Measurements from ENCODE around the gene DCBLD2. TPM values are rescaled to one million over a fixed set of nuclear protein-coding genes. Genes with fewer than 3 reads are reported as not detected.

The DCBLD2 gene
- polyA plus RNA-seq, 1 of the 3 experiments (the other 2 are of a cell fraction): 159 TPM

GRCh38 chr3:98759629-98760028 is 141.9 kb downstream of the DCBLD2 start:
- no peak overlapping the region for H2AFZ ChIP-seq (ENCODE audit: low read depth)
- DNase-seq: no peak
- no peaks in the 10 kb centered on the region for H3K27me3 ChIP-seq (ENCODE audit: insufficient read depth)
- H3K9ac ChIP-seq: no peak overlapping the region
- no peaks in the 10 kb centered on the region for H3F3A ChIP-seq (replicated peaks; ENCODE audit: insufficient read depth)
- no peak overlapping the region for H3K27ac ChIP-seq (ENCODE audit: low read depth in 2 of 2, low read length in 1 of 2)
- no peaks in the 10 kb centered on the region for H4K20me1 ChIP-seq (ENCODE audit: insufficient read depth)
- peaks cover 0 to 11% of the 10 kb centered on the region in 2 experiments for H3K36me3 ChIP-seq (replicated peaks in 1 of 2; ENCODE audit: control insufficient read depth in 1 of 2, insufficient read depth in 2 of 2, low read length in 1 of 2)
- peaks cover 19 to 35% of the 10 kb centered on the region in 2 experiments for H3K4me1 ChIP-seq (ENCODE audit: control insufficient read depth in 1 of 2, insufficient read depth in 2 of 2, low read depth in 1 of 2, low read length in 1 of 2)
- TF ChIP-seq GATA2 (CRISPR knock-in tag; IDR thresholded peaks at IDR 0.05) (no peak), SIN3A (IDR thresholded peaks at IDR 0.05; ENCODE audit: borderline replicate concordance, low read depth, low read length) (no peak), JUND (IDR thresholded peaks at IDR 0.05) (no peak)
- ChIA-PET CTCF (interaction anchor here (1.1 to 1.5 kb wide), 3 partner anchors 11 to 157 kb away, joined by 3 to 5 read pairs (median 4); no protein-coding TSS in a partner anchor), POLR2A (no interaction called here)
- H3K9me2 ChIP-seq: no peaks in the 10 kb centered on the region
- WGBS (ENCODE audit: low lambda C conversion rate): 89% methylated on average over 2 of the region's 2 CpGs
- H3K9me3 ChIP-seq: no peaks in the 10 kb centered on the region
- H3K4me3 ChIP-seq (ENCODE audit: low read depth in 2 of 2, low read length in 1 of 2): no peak overlapping the region
- H3K4me2 ChIP-seq: no peak overlapping the region
- peaks cover 66% of the 10 kb centered on the region for H3K79me2 ChIP-seq (ENCODE audit: insufficient read depth)

- DNase-seq: no peak
- POLR2A ChIA-PET: interaction anchor here (0.5 kb wide), 1 partner anchor 15 kb away, joined by 3 read pairs; no protein-coding TSS in a partner anchor
- Histone ChIP-seq H3K4me3 (ENCODE audit: low read depth in 2 of 2, low read length in 1 of 2) (no peak overlapping the region), H3K79me2 (ENCODE audit: insufficient read depth) (peaks cover 64% of the 10 kb centered on the region), H3K36me3 (replicated peaks in 1 of 2; ENCODE audit: control insufficient read depth in 1 of 2, insufficient read depth in 2 of 2, low read length in 1 of 2) (peaks cover 3 to 11% of the 10 kb centered on the region in 2 experiments), H3K9me3 (no peaks in the 10 kb centered on the region), H3K4me1 (ENCODE audit: control insufficient read depth in 1 of 2, insufficient read depth in 2 of 2, low read depth in 1 of 2, low read length in 1 of 2) (peaks cover 0 to 2% of the 10 kb centered on the region in 2 experiments; a peak in 2 of 4 replicates), H3K9me2 (no peaks in the 10 kb centered on the region), H3K27me3 (ENCODE audit: insufficient read depth) (no peaks in the 10 kb centered on the region), H3K9ac (no peak overlapping the region), H3K4me2 (no peak overlapping the region), H3K27ac (ENCODE audit: low read depth in 2 of 2, low read length in 1 of 2) (no peak overlapping the region), H2AFZ (ENCODE audit: low read depth) (no peak overlapping the region), H3F3A (replicated peaks; ENCODE audit: insufficient read depth) (peaks cover 4% of the 10 kb centered on the region), H4K20me1 (ENCODE audit: insufficient read depth) (no peaks in the 10 kb centered on the region)
- 84% methylated on average over 4 of the region's 4 CpGs for WGBS (ENCODE audit: low lambda C conversion rate)
- CTCF ChIA-PET: interaction anchor here (0.5 to 2.6 kb wide), 4 partner anchors 11 to 153 kb away, joined by 3 to 7 read pairs (median 4); no protein-coding TSS in a partner anchor
- TF ChIP-seq IRF3 (IDR thresholded peaks at IDR 0.05; ENCODE audit: low read depth, low read length): no peak
- TF ChIP-seq MAX (IDR thresholded peaks at IDR 0.05; ENCODE audit: low read depth): no peak
- TF ChIP-seq RCOR1 (IDR thresholded peaks at IDR 0.05; ENCODE audit: low read length): no peak
- TF ChIP-seq ELF1 (IDR thresholded peaks at IDR 0.05): no peak
- no peak for TF ChIP-seq MEF2A (IDR thresholded peaks at IDR 0.05; ENCODE audit: borderline replicate concordance, low read depth)
- TF ChIP-seq GATA2 (CRISPR knock-in tag; IDR thresholded peaks at IDR 0.05): no peak
- no peak for TF ChIP-seq SIN3A (IDR thresholded peaks at IDR 0.05; ENCODE audit: borderline replicate concordance, low read depth, low read length)
- TF ChIP-seq TCF12 (IDR thresholded peaks at IDR 0.05): no peak
- no peak for TF ChIP-seq JUND (IDR thresholded peaks at IDR 0.05)
- TF ChIP-seq RXRA (IDR thresholded peaks at IDR 0.05; ENCODE audit: borderline replicate concordance, low read depth): no peak
- TF ChIP-seq FOXJ3 (CRISPR knock-in tag; IDR thresholded peaks at IDR 0.05): no peak
- no peak for TF ChIP-seq NFIC (IDR thresholded peaks at IDR 0.05; ENCODE audit: borderline replicate concordance)
Observed at GRCh38 chr3:98755601-98756000, 145.9 kb downstream of the DCBLD2 start.
